Keratinocyte (primary cell): ENCODE results near the gene STARD4. TPM values are rescaled to one million over a fixed set of nuclear protein-coding genes. Genes with fewer than 3 reads are reported as not detected.

ENCODE experiments used
- DNase-seq: peaks from one replicate; pipeline ENCODE4 v3.0.0-alpha.2; 2011; ENCODE audit warnings: low read depth, missing footprints, low spot score
- FAIRE-seq: peaks from 2 replicates; lab custom pipeline; 2011; peaks lifted over from hg19 to GRCh38; lab: Jason Lieb, UNC
- H2AFZ ChIP-seq: 2 replicates; pipeline ENCODE4 v1.6.0; 2012; ENCODE audit warnings: low read length, control low read depth, inconsistent platforms; ENCODE audit not compliant: control insufficient read depth
- H3K27ac ChIP-seq: 2 replicates; pipeline ENCODE4 v1.5.1; 2011; ENCODE audit warnings: low read length; ENCODE audit not compliant: control insufficient read depth, insufficient read depth
- H3K27me3 ChIP-seq: 3 replicates; pipeline ENCODE4 v1.6.0; 2011; ENCODE audit warnings: low read length; ENCODE audit not compliant: control insufficient read depth, insufficient read depth; ENCODE audit errors: extremely low read depth
- H3K36me3 ChIP-seq, 2 experiments: 2 replicates in 1 of 2; 3 replicates in 1 of 2; pipeline ENCODE4 v1.5.1; 2011; ENCODE audit warnings: low read length in 2 of 2, mild to moderate bottlenecking in 1 of 2; ENCODE audit not compliant: control insufficient read depth in 2 of 2, insufficient read depth in 2 of 2; ENCODE audit errors: extremely low read depth in 1 of 2
- H3K4me1 ChIP-seq: 3 replicates; pipeline ENCODE4 v1.5.1; 2011; ENCODE audit warnings: low read length; ENCODE audit not compliant: control insufficient read depth, insufficient read depth; ENCODE audit errors: extremely low read depth
- H3K4me2 ChIP-seq: 3 replicates; pipeline ENCODE4 v1.6.0; 2011; ENCODE audit warnings: low read depth, low read length; ENCODE audit not compliant: control insufficient read depth, insufficient read depth; ENCODE audit errors: extremely low read depth
- H3K4me3 ChIP-seq, 3 experiments: fragments of 200-600 bp in 1 of 3; sonication (generic) in 1 of 3; 2 replicates in 2 of 3; 3 replicates in 1 of 3; pipeline ENCODE4 v1.5.1; 2011 to 2016; ENCODE audit warnings: low read length in 3 of 3, mild to moderate bottlenecking in 3 of 3, control low read depth in 2 of 3, inconsistent platforms in 1 of 3, low read depth in 1 of 3, mixed read lengths in 1 of 3, mixed run types in 1 of 3, moderate library complexity in 1 of 3; ENCODE audit not compliant: control insufficient read depth in 2 of 3, insufficient read depth in 2 of 3; ENCODE audit errors: extremely low read depth in 1 of 3
- H3K79me2 ChIP-seq: 2 replicates; pipeline ENCODE4 v1.6.0; 2012; ENCODE audit warnings: low read length; ENCODE audit not compliant: control insufficient read depth, insufficient read depth
- H3K9ac ChIP-seq: 3 replicates; pipeline ENCODE4 v1.6.0; 2011; ENCODE audit warnings: low read length; ENCODE audit not compliant: control insufficient read depth, insufficient read depth; ENCODE audit errors: extremely low read depth
- H3K9me1 ChIP-seq: 3 replicates; pipeline ENCODE4 v1.6.0; 2011; ENCODE audit warnings: low read length; ENCODE audit not compliant: control insufficient read depth, insufficient read depth; ENCODE audit errors: extremely low read depth
- H3K9me3 ChIP-seq: 2 replicates; pipeline ENCODE4 v1.5.1; 2012; ENCODE audit warnings: low read depth, low read length; ENCODE audit not compliant: control insufficient read depth
- H4K20me1 ChIP-seq: 3 replicates; pipeline ENCODE4 v1.6.0; 2011; ENCODE audit warnings: low read length; ENCODE audit not compliant: control insufficient read depth, insufficient read depth; ENCODE audit errors: extremely low read depth
- CTCF ChIP-seq, 3 experiments: IDR thresholded peaks in 1 of 3; conservative IDR thresholded peaks in 1 of 3; optimal IDR thresholded peaks in 1 of 3; 2 replicates in 2 of 3; 3 replicates in 1 of 3; pipeline versions ENCODE3 to v1.5.1; 2011; ENCODE audit warnings: low read length in 3 of 3, mild to moderate bottlenecking in 3 of 3, moderate library complexity in 2 of 3, control low read depth in 1 of 3, inconsistent platforms in 1 of 3; ENCODE audit not compliant: insufficient read depth in 2 of 3; ENCODE audit errors: extremely low read depth in 1 of 3
- EZH2 ChIP-seq: IDR thresholded peaks from one replicate; pipeline ENCODE4 v1.6.1; 2012; ENCODE audit warnings: inconsistent platforms, mild to moderate bottlenecking, low read length, moderate library complexity
- dilution Hi-C: fragments of 300-500 bp; cut with MboI; formaldehyde crosslinking; loops from one replicate; pipeline ENCODE4 v1.7.0; 2020; ENCODE audit warnings: low sequenced_read_pairs; ENCODE audit not compliant: extremely low pct_ligation_motif_present
- polyA plus RNA-seq, 5 experiments: library from polyadenylated mRNA; depleted of rRNA in 3 of 5; stranded (reverse) in 3 of 5; stranded (forward) in 1 of 5; unstranded in 1 of 5; fragments of >200 nt; gene quantifications; 1 replicate in 1 of 5; 2 replicates in 3 of 5; 3 replicates in 1 of 5; pipeline versions ENCODE4 v1.2.1 to v1.2.3, GENCODE V29; 2011 to 2012; ENCODE audit warnings: missing spikeins in 2 of 5, low read depth in 1 of 5, low replicate concordance in 1 of 5

STARD4 gene
- polyA plus RNA-seq, 1 donor (not counting 4 experiments of a cell fraction or from before 2014, with no cell fraction given), result 86.4 TPM

- FAIRE-seq (no peak), DNase-seq (no peak)
- peaks cover 14% of the 10 kb centered on the region for H3K4me1 ChIP-seq
- H3K27ac ChIP-seq, result no peak overlapping the region
- H3K27me3 ChIP-seq, result no peaks in the 10 kb centered on the region
- no peaks in the 10 kb centered on the region for H3K9me3 ChIP-seq
- no peaks in the 10 kb centered on the region for H4K20me1 ChIP-seq
- H3K4me3 ChIP-seq, result no peak overlapping the region
- no peak overlapping the region for H3K4me2 ChIP-seq
- dilution Hi-C loops, result no loop called here
- no peaks in the 10 kb centered on the region for H3K36me3 ChIP-seq
- no peak overlapping the region for H3K9ac ChIP-seq
- no peak overlapping the region for H2AFZ ChIP-seq
- no peak for TF ChIP-seq CTCF (optimal IDR thresholded peaks at IDR 0.05 in 1 of 3, IDR thresholded peaks at IDR 0.05 in 1 of 3, conservative IDR thresholded peaks at IDR 0.05 in 1 of 3; ENCODE audit: extremely low read depth in 1 of 3, insufficient read depth in 2 of 3, low read length in 3 of 3)
- no peak for TF ChIP-seq EZH2
- H3K79me2 ChIP-seq, result no peaks in the 10 kb centered on the region
- H3K9me1 ChIP-seq, result no peaks in the 10 kb centered on the region
Observed at GRCh38 chr5:111453747-111454146, 58.6 kb downstream of the STARD4 start.

- Histone ChIP-seq H3K36me3 (no peaks in the 10 kb centered on the region), H3K27ac (no peak overlapping the region), H3K4me3 (no peak overlapping the region), H3K9me3 (no peaks in the 10 kb centered on the region), H3K79me2 (no peaks in the 10 kb centered on the region), H3K27me3 (no peaks in the 10 kb centered on the region), H3K9me1 (no peaks in the 10 kb centered on the region), H2AFZ (no peak overlapping the region), H3K4me2 (no peak overlapping the region), H3K4me1 (peaks cover 14% of the 10 kb centered on the region), H4K20me1 (no peaks in the 10 kb centered on the region), H3K9ac (no peak overlapping the region)
- FAIRE-seq, result no peak
- no peak for DNase-seq
- dilution Hi-C loops, result no loop called here
- TF ChIP-seq EZH2 (no peak), CTCF (optimal IDR thresholded peaks at IDR 0.05 in 1 of 3, IDR thresholded peaks at IDR 0.05 in 1 of 3, conservative IDR thresholded peaks at IDR 0.05 in 1 of 3; ENCODE audit: extremely low read depth in 1 of 3, insufficient read depth in 2 of 3, low read length in 3 of 3) (no peak)
Observed at GRCh38 chr5:111453295-111453694, 59.0 kb downstream of the STARD4 start.
